Activated CD8-positive, alpha-beta memory T cell treated with anti-CD3 and anti-CD28 coated beads, Interleukin-2, amount 50 U/mL, for 1 hour (primary cell): ENCODE data around the gene NFIC.

ENCODE experiments used
- DNase-seq: peaks from one replicate; pipeline ENCODE4 v3.0.0-alpha.2; 2020; ENCODE audit errors: extremely low read depth

The NFIC gene

GRCh38 chr19:3359015-3359918, 7.1 kb upstream of the NFIC start:
- no peak for DNase-seq

- DNase-seq, result no peak
Measured at GRCh38 chr19:3359919-3360420, 6.4 kb upstream of the NFIC start.

- DNase-seq, result no peak
Measured at GRCh38 chr19:3360421-3361383, 5.7 kb upstream of the NFIC start.

GRCh38 chr19:3361384-3362216, 4.8 kb upstream of the NFIC start:
- DNase-seq, result no peak

- DNase-seq, result no peak
Measured at GRCh38 chr19:3362217-3362906, 4.0 kb upstream of the NFIC start.

GRCh38 chr19:3363841-3364500, 2.4 kb upstream of the NFIC start:
- DNase-seq, result no peak

GRCh38 chr19:3364501-3364858, 1.9 kb upstream of the NFIC start:
- DNase-seq, result no peak

GRCh38 chr19:3365093-3365835, 1.1 kb upstream of the NFIC start:
- DNase-seq, result no peak

GRCh38 chr19:3366753-3367627, 607 bp downstream of the NFIC start:
- no peak for DNase-seq

GRCh38 chr19:3367628-3368440, 1.5 kb downstream of the NFIC start:
- no peak for DNase-seq

- DNase-seq, result no peak
Measured at GRCh38 chr19:3368441-3368795, 2.0 kb downstream of the NFIC start.

- no peak for DNase-seq
Measured at GRCh38 chr19:3368848-3369336, 2.5 kb downstream of the NFIC start.

GRCh38 chr19:3369337-3370213, 3.2 kb downstream of the NFIC start:
- DNase-seq, result no peak

GRCh38 chr19:3370214-3370720, 3.9 kb downstream of the NFIC start:
- no peak for DNase-seq

GRCh38 chr19:3370728-3371591, 4.6 kb downstream of the NFIC start:
- no peak for DNase-seq

- no peak for DNase-seq
Measured at GRCh38 chr19:3372413-3372812, 6.0 kb downstream of the NFIC start.
